ENCODE results near the gene GRK3. TPM values are rescaled to one million over a fixed set of nuclear protein-coding genes. Genes with fewer than 3 reads are reported as not detected.
A peak's percentile ranks its signal among the peaks of the same experiment; 100 is the strongest.

The GRK3 gene
- total RNA-seq, 1 experiment from 2014 or later: 4.8 TPM

GRCh38 chr22:25729016-25729995 lies 164.8 kb downstream of the GRK3 start:
- DNase-seq (ENCODE audit: low read depth): no peak

GRCh38 chr22:25735650-25736049 lies 171.2 kb downstream of the GRK3 start:
- DNase-seq (ENCODE audit: low read depth): no peak

GRCh38 chr22:25736378-25737011 lies 172.0 kb downstream of the GRK3 start:
- no peak for DNase-seq (ENCODE audit: low read depth)

GRCh38 chr22:25739659-25740344 lies 175.3 kb downstream of the GRK3 start:
- no peak for DNase-seq (ENCODE audit: low read depth)

- DNase-seq (ENCODE audit: low read depth): no peak
These were observed 177.5 kb downstream of the GRK3 start, which contains the start of gene MYO18B for GRCh38 chr22:25741692-25742626. Gene MYO18B, plus strand, starts transcription at chr22:25742188. Its CDS starts 18,905 bp downstream, at chr22:25761093.

- DNase-seq (ENCODE audit: low read depth): no peak
These were observed 178.6 kb downstream of the GRK3 start for GRCh38 chr22:25742918-25743708.

GRCh38 chr22:25744694-25745093 lies 180.2 kb downstream of the GRK3 start:
- DNase-seq (ENCODE audit: low read depth): no peak

- DNase-seq (ENCODE audit: low read depth): no peak
These were observed 181.0 kb downstream of the GRK3 start for GRCh38 chr22:25745341-25746011.

- DNase-seq (ENCODE audit: low read depth): peak; percentile 29
These were observed 181.5 kb downstream of the GRK3 start for GRCh38 chr22:25746012-25746373.

GRCh38 chr22:25747245-25747944 lies 182.9 kb downstream of the GRK3 start:
- peak; percentile 81 for DNase-seq (ENCODE audit: low read depth)

GRCh38 chr22:25748140-25748539 lies 183.7 kb downstream of the GRK3 start:
- no peak for DNase-seq (ENCODE audit: low read depth)

- no peak for DNase-seq (ENCODE audit: low read depth)
These were observed 184.2 kb downstream of the GRK3 start for GRCh38 chr22:25748704-25749103.

- no peak for DNase-seq (ENCODE audit: low read depth)
These were observed 185.1 kb downstream of the GRK3 start for GRCh38 chr22:25749420-25750169.

- DNase-seq (ENCODE audit: low read depth): no peak
These were observed 186.2 kb downstream of the GRK3 start for GRCh38 chr22:25750569-25751173.

- no peak for DNase-seq (ENCODE audit: low read depth)
These were observed 186.7 kb downstream of the GRK3 start for GRCh38 chr22:25751174-25751581.

GRCh38 chr22:25752615-25753214 lies 188.2 kb downstream of the GRK3 start:
- DNase-seq (ENCODE audit: low read depth): no peak

- no peak for DNase-seq (ENCODE audit: low read depth)
These were observed 188.8 kb downstream of the GRK3 start for GRCh38 chr22:25753252-25753651.

Measured in Daoy (cell line).